NCI-H82 treated with DMSO at 0.1 percent for 48 hours (cell line): ENCODE measurements around the gene KCNG1.

Experiments used
- DNase-seq: peaks from one replicate; lab custom pipeline; 2025; ENCODE audit not compliant: unreplicated experiment; lab: John Stamatoyannopoulos, UW

KCNG1 gene

GRCh38 chr20:51013577-51014330 is 9.2 kb downstream of the KCNG1 start:
- DNase-seq = no peak

DNA sequence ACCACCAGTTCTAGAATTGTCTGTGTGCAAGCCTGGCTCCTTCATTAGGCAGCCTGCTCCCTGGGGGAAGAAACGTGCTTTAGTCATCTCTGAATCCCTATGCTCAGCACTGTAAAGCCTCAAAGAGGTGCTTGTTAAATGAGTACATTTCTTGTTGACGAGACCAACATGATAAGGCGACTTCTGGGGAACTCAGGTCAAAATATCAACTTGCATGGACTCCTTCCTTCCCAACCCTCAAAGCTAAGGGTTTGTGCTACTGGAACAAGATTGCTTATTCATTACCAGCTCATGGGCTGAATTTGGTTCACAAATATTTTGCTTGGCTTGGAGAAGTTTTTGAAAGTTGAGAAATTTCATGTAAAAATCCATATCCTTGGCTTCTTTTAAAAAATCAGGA is 10.6 kb downstream of the KCNG1 start:
- no peak for DNase-seq

DNA sequence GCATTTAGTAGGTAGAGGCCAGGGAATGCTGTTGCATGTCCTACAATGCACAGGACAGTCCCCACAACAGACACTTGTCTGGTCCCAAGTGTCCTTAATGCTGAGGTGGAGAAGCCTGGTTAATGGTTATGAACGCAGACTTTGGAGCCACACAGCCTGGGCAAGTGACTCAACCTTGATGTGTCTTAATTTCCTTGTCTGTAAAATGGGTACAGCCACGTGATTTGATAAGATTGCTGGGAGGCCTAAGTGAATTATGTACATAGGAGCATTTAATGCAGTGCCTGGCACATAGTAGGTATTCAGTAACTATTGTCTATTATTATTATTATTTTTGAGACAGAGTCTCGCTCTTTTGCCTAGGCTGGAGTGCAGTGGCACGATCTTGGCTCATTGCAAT is 11.4 kb downstream of the KCNG1 start:
- DNase-seq = no peak

DNA sequence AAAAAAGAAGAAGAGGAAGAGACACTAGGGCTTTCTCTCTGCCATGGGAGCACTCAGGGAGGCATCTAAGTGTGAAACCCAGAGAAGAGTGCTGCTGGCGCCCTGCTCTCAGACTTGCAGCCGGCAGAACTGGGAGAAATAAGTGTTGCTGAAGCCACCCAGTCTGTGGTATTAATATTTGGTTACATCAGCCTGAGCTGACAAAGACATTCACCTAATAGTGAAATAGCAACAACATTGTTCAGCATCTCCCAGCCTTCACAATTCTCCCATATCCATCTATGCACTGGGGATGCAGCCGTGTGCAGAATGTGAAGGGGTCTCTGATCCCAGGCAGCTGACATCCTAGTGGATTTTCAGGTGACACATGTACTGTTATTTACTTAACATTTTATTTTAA is 12.0 kb downstream of the KCNG1 start:
- no peak for DNase-seq

DNA sequence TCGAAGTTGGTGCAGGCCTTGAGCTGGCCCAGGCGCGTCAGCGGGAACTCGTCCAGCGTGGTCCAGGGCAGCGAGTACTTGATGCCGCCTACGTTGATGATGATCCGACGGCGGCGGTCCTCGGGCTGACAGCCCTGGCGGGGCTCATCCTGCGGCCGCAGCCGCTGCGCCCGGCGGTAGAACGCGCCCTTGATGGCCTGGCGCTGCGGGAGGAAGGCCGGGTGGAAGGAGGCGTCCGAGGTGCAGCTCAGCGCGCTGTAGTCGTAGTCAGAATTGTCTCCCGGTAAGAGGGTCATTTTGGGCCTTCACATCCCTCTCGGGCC is 12.9 kb downstream of the KCNG1 start:
- no peak for DNase-seq

GRCh38 chr20:51009303-51010042 is 13.4 kb downstream of the KCNG1 start:
- DNase-seq = no peak

DNA sequence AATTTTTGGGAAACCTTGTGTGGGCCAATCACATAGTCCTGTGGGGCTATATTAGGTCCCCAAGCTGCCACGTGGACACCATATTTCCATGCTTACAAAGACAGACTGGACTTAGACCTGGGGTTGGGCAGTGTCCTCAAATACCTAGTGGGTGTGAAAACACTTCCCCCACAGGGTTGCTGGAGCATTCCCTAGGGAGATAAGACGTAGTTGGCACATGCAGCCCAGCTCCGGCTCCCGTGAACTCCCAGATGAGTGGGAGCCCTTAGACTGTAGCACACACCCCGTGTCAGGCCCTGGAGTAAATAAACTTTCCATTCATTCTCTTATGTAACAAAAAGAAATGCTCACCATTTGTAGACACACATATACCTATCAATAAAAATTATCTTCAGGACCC is 14.2 kb downstream of the KCNG1 start:
- no peak for DNase-seq

GRCh38 chr20:51005214-51005613 is 17.7 kb downstream of the KCNG1 start:
- DNase-seq = no peak

DNA sequence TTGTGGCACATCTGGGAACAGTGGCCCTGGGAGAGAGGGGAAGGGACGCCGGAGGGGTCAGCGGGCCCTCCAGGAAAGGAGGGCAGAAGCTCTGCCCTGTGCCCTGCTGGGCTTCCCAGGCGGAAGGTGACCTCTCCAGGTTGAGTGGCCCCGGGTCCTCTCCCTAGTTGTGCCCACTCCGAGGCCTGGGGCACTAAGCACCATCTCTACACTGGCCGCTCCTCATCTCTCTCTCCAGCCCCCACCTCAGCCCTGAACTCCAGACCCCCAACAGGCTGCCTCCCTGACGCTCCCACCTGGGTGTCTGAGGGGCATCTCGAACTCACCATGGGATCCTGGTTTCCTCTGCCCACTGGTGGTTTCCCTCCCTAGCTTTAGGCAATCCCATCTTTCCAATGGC is 18.1 kb downstream of the KCNG1 start:
- no peak for DNase-seq

DNA sequence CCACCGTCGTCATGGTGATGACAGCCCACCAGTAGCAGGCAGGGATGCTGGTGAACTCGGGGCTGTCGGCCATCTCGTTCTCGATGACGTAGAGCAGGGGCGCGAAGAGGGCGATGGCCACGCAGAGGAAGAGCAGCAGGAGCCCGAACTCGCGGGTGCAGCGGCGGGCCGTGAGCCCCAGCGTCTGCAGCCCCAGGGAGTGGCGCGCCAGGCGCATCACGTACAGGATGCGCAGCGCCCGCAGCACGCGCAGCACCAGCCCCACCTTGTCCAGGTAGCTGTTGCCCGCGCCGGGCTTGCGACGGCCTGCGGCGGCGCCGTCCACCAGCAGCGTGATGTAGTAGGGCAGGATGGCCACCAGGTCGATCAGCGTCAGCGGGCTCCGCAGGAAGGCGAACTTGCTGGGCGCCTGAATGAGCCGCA is 18.6 kb downstream of the KCNG1 start:
- DNase-seq = no peak

GRCh38 chr20:51003753-51004152 is 19.2 kb downstream of the KCNG1 start:
- DNase-seq = no peak

GRCh38 chr20:51002633-51003032 is 20.3 kb downstream of the KCNG1 start:
- no peak for DNase-seq

DNA sequence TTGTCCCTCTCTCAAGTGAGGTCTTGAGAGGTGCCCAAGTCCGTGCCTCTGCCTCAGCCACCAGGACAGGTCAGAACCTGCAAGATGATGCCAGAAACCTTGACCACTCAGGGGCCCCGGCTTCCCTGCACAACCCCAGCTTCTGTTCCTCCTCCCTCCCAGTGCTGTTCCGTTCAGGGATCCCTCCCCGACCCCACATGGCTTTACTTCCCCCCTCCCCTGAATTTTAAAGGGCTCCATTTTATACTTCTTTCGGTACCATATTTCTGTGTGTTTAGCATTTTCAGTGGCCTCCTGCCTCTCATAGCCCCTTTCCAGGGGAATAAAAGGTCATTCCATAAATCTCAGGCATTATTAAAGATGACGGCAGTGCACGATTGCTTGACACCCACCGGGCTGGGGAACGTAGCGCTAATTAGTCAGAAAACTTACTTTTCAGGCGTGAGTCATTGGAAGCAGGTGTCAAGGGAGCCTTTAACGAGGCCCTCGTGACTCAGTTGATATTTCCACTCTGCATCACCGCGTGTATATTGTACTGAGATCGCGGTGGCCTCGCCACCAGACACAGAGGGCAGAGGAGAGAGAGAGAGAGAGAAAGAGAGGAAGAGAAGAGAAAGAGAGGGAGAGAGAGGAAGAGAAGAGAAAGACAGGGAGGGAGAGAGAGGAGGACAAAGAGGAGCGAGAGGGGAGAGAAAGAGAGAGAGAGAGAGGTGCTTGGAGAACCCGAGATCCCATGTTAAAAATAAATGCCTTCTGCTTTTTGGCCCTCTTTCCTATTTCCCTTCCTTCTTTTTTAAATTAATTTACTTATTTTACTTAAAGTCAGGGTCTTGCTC is 21.3 kb downstream of the KCNG1 start:
- no peak for DNase-seq

- no peak for DNase-seq
Observed at GRCh38 chr20:50999355-50999754, 23.6 kb downstream of the KCNG1 start.

- DNase-seq = no peak
Observed at GRCh38 chr20:50996901-50997865, 25.7 kb downstream of the KCNG1 start.

DNA sequence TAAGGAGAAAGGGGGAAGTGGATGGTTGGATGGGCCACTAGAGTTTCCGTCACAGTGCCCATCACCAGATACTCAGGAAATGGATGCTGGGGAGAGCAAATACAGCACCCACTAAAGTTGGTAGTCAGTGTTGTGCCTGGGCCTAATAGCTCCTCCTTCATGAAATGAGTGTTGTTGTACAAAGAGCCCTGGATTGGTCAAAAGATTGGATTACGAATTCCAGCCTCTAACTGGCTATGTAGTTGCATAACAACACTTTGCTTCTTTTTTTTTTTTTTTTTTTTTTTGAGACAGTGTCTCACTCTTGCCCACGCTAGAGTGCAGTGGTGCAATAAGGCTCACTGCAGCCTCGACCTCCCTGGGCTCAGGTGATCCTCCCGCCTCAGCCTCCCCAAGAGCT is 27.4 kb downstream of the KCNG1 start:
- DNase-seq = no peak

DNA sequence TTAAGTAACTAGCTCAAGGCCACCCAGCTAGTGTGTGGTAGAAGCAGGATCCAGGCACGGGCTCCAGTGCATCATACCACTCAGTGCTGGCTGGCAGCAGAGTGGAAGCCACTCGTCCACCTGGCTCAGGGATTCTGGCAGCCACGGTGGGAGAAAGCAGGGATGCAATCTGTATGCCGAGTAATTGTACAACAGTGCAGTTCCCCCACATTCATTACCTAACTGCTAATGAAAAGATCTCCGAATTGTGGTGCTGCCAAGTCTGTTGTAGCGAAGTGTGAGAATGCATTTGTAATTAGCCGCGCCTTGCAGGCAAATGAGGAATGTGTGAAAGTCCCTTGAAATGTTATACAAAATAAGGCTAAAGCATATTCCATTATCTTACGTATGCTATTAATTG is 29.0 kb downstream of the KCNG1 start:
- no peak for DNase-seq

GRCh38 chr20:50992733-50993457 is 30.0 kb downstream of the KCNG1 start:
- peak; percentile 20 for DNase-seq

- no peak for DNase-seq
Observed at GRCh38 chr20:50992336-50992732, 30.6 kb downstream of the KCNG1 start.

- DNase-seq = no peak
Observed at GRCh38 chr20:50991076-50991475, 31.8 kb downstream of the KCNG1 start.
